H9 (cell line): ENCODE results near the gene ABCG5. TPM values are rescaled to one million over a fixed set of nuclear protein-coding genes. Genes with fewer than 3 reads are reported as not detected.

Experiments used
- DNase-seq: peaks from one replicate; pipeline ENCODE4 v3.0.0-alpha.2; 2017
- H2AFZ ChIP-seq: one replicate; pipeline ENCODE4 v1.6.1; 2013; ENCODE audit warnings: mild to moderate bottlenecking, low read length, control low read depth, moderate library complexity
- H2AK5ac ChIP-seq: 2 replicates; pipeline ENCODE4 v1.6.1; 2013; ENCODE audit warnings: low read length, control low read depth, mixed read lengths; ENCODE audit not compliant: insufficient read length
- H2BK120ac ChIP-seq: one replicate; pipeline ENCODE4 v1.6.1; 2013; ENCODE audit warnings: low read depth, mild to moderate bottlenecking, low read length, control low read depth, inconsistent platforms; ENCODE audit not compliant: poor library complexity, severe bottlenecking
- H2BK12ac ChIP-seq: 2 replicates; pipeline ENCODE4 v1.6.1; 2013; ENCODE audit warnings: low read length, control low read depth, mixed read lengths, low read depth; ENCODE audit not compliant: insufficient read length
- H2BK15ac ChIP-seq: 2 replicates; pipeline ENCODE4 v1.6.1; 2013; ENCODE audit warnings: low read depth, low read length, control low read depth
- H2BK20ac ChIP-seq: one replicate; pipeline ENCODE4 v1.6.1; 2013; ENCODE audit warnings: low read depth, mild to moderate bottlenecking, low read length, control low read depth, inconsistent platforms; ENCODE audit not compliant: poor library complexity, severe bottlenecking
- H2BK5ac ChIP-seq: 2 replicates; pipeline ENCODE4 v1.6.1; 2013; ENCODE audit warnings: low read length, control low read depth, mixed read lengths; ENCODE audit not compliant: insufficient read length
- H3K14ac ChIP-seq: 2 replicates; pipeline ENCODE4 v1.6.1; 2013; ENCODE audit warnings: low read length, control low read depth; ENCODE audit not compliant: insufficient read depth
- H3K18ac ChIP-seq: 2 replicates; pipeline ENCODE4 v1.6.1; 2013; ENCODE audit warnings: low read depth, mild to moderate bottlenecking, mixed read lengths, low read length, control low read depth; ENCODE audit not compliant: insufficient read length
- H3K23ac ChIP-seq: 2 replicates; pipeline ENCODE4 v1.6.1; 2013; ENCODE audit warnings: low read length, control low read depth, mixed read lengths, low read depth; ENCODE audit not compliant: insufficient read length
- H3K23me2 ChIP-seq: 2 replicates; pipeline ENCODE4 v1.6.1; 2013; ENCODE audit warnings: low read depth, mild to moderate bottlenecking, mixed read lengths, low read length, control low read depth; ENCODE audit not compliant: insufficient read length, poor library complexity, severe bottlenecking
- H3K27ac ChIP-seq: 2 replicates; pipeline ENCODE4 v1.5.1; 2013; ENCODE audit warnings: low read length, control low read depth, mixed read lengths, low read depth; ENCODE audit not compliant: insufficient read length
- H3K27me3 ChIP-seq: 2 replicates; pipeline ENCODE4 v1.6.1; 2013; ENCODE audit warnings: low read length, control low read depth, inconsistent platforms; ENCODE audit not compliant: insufficient read depth
- H3K4ac ChIP-seq: 2 replicates; pipeline ENCODE4 v1.6.1; 2013; ENCODE audit warnings: low read depth, mild to moderate bottlenecking, control low read depth, inconsistent platforms, low read length, moderate library complexity
- H3K4me1 ChIP-seq: 2 replicates; pipeline ENCODE4 v1.6.1; 2013; ENCODE audit warnings: low read length, control low read depth, inconsistent platforms; ENCODE audit not compliant: insufficient read depth
- H3K4me2 ChIP-seq: 2 replicates; pipeline ENCODE4 v1.6.1; 2013; ENCODE audit warnings: low read length, control low read depth, mixed read lengths; ENCODE audit not compliant: insufficient read length, insufficient read depth
- H3K56ac ChIP-seq: 2 replicates; pipeline ENCODE4 v1.6.1; 2013; ENCODE audit warnings: low read depth, mild to moderate bottlenecking, mixed read lengths, low read length, control low read depth; ENCODE audit not compliant: insufficient read length
- H3K79me1 ChIP-seq: 2 replicates; pipeline ENCODE4 v1.6.1; 2013; ENCODE audit warnings: low read depth, mild to moderate bottlenecking, moderate library complexity, low read length, control low read depth, inconsistent platforms; ENCODE audit not compliant: insufficient read depth, poor library complexity, severe bottlenecking
- H3K79me2 ChIP-seq: 2 replicates; pipeline ENCODE4 v1.6.1; 2013; ENCODE audit warnings: low read length, control low read depth, inconsistent platforms; ENCODE audit not compliant: insufficient read depth
- H3K9ac ChIP-seq: 2 replicates; pipeline ENCODE4 v1.6.1; 2013; ENCODE audit warnings: low read length, control low read depth, mixed read lengths; ENCODE audit not compliant: insufficient read length; ENCODE audit errors: extremely low read depth
- H3K9me3 ChIP-seq: one replicate; pipeline ENCODE4 v1.6.1; 2013; ENCODE audit warnings: low read depth, low read length, inconsistent platforms; ENCODE audit not compliant: control insufficient read depth
- H3T11ph ChIP-seq: one replicate; pipeline ENCODE4 v1.6.1; 2013; ENCODE audit warnings: mild to moderate bottlenecking, low read length, control low read depth, inconsistent platforms
- H4K20me1 ChIP-seq: one replicate; pipeline ENCODE4 v1.6.1; 2013; ENCODE audit not compliant: control insufficient read depth, insufficient read length, insufficient read depth
- H4K5ac ChIP-seq: 2 replicates; pipeline ENCODE4 v1.6.1; 2013; ENCODE audit warnings: low read depth, mild to moderate bottlenecking, mixed read lengths, low read length, control low read depth; ENCODE audit not compliant: insufficient read length
- H4K8ac ChIP-seq: replicated peaks from 2 replicates; pipeline ENCODE4 v1.6.1; 2013; ENCODE audit warnings: low read length, control low read depth, mixed read lengths, low read depth; ENCODE audit not compliant: insufficient read length
- H4K91ac ChIP-seq: 2 replicates; pipeline ENCODE4 v1.6.1; 2013; ENCODE audit warnings: low read depth, mild to moderate bottlenecking, moderate library complexity, mixed read lengths, low read length, control low read depth; ENCODE audit not compliant: insufficient read length
- H3K27ac Mint-ChIP-seq, 3 experiments: 2 replicates in 2 of 3; 3 replicates in 1 of 3; pipeline ENCODE4 v1.8.0; 2020 to 2021; ENCODE audit warnings: mixed read lengths in 3 of 3, mild to moderate bottlenecking in 1 of 3, moderate library complexity in 1 of 3
- H3K27me3 Mint-ChIP-seq: 2 replicates; pipeline ENCODE4 v1.8.0; 2021; ENCODE audit warnings: low read depth, mild to moderate bottlenecking, moderate library complexity, mixed read lengths
- H3K36me3 Mint-ChIP-seq, 3 experiments: 2 replicates in 2 of 3; 3 replicates in 1 of 3; pipeline ENCODE4 v1.8.0; 2020 to 2021; ENCODE audit warnings: low read depth in 3 of 3, mixed read lengths in 3 of 3; ENCODE audit not compliant: insufficient read depth in 1 of 3
- H3K4me1 Mint-ChIP-seq, 2 experiments: 2 replicates each; pipeline ENCODE4 v1.8.0; 2020; ENCODE audit warnings: mixed read lengths in 2 of 2
- H3K4me3 Mint-ChIP-seq, 2 experiments: 2 replicates in 1 of 2; 3 replicates in 1 of 2; pipeline ENCODE4 v1.8.0; 2020 to 2021; ENCODE audit warnings: mild to moderate bottlenecking in 2 of 2, mixed read lengths in 2 of 2, moderate library complexity in 1 of 2
- H3K9me3 Mint-ChIP-seq, 2 experiments: 2 replicates in 1 of 2; 3 replicates in 1 of 2; pipeline ENCODE4 v1.8.0; 2020; ENCODE audit warnings: mild to moderate bottlenecking in 2 of 2, mixed read lengths in 2 of 2, moderate library complexity in 1 of 2
- CTCF ChIP-seq: fragments of 200-600 bp; sonication (generic); conservative IDR thresholded peaks from 3 replicates; pipeline ENCODE4 v1.8.0; 2021; ENCODE audit warnings: antibody characterized with exemption, mild to moderate bottlenecking
- WGBS: extraction: QIAGEN DNeasy Blood & Tissue Kit; methylation state at CpG from one replicate; pipeline ENCODE4 v1.1.7; 2013; ENCODE audit warnings: missing lambda C conversion rate, low lambda C conversion rate, mixed read lengths; ENCODE audit not compliant: insufficient read length; ENCODE audit errors: extremely low coverage; 5-methylcytosine and 5-hydroxymethylcytosine counted together
- total RNA-seq: library from RNA; stranded (reverse); gene quantifications from 2 replicates; pipeline ENCODE4 v1.2.1, GENCODE V29; 2021

The ABCG5 gene
- total RNA-seq, 1 experiment from 2014 or later: not detected

- Histone ChIP-seq H3K79me2 (no peaks in the 10 kb centered on the region), H4K5ac (no peak overlapping the region), H3K79me1 (no peaks in the 10 kb centered on the region), H4K20me1 (no peaks in the 10 kb centered on the region), H3T11ph (no peak overlapping the region), H3K23me2 (no peaks in the 10 kb centered on the region), H2BK12ac (no peak overlapping the region), H3K4me2 (no peak overlapping the region), H3K27ac (no peak overlapping the region), H3K4ac (no peak overlapping the region), H3K18ac (no peak overlapping the region), H4K8ac (no peak overlapping the region), H3K23ac (no peak overlapping the region), H2BK5ac (no peak overlapping the region), H3K9ac (no peak overlapping the region), H2BK20ac (no peak overlapping the region), H3K14ac (no peak overlapping the region), H2AK5ac (no peak overlapping the region), H3K27me3 (no peaks in the 10 kb centered on the region), H2AFZ (no peak overlapping the region), H2BK120ac (no peak overlapping the region), H2BK15ac (no peak overlapping the region), H4K91ac (no peak overlapping the region), H3K4me1 (no peaks in the 10 kb centered on the region; the same call in 1 of the 2 replicates), H3K56ac (no peak overlapping the region), H3K9me3 (no peaks in the 10 kb centered on the region)
- no peaks in the 10 kb centered on the region for H3K36me3 Mint-ChIP-seq
- no peak for TF ChIP-seq CTCF
- no peaks in the 10 kb centered on the region for H3K9me3 Mint-ChIP-seq
- no peaks in the 10 kb centered on the region for H3K27me3 Mint-ChIP-seq
- H3K4me3 Mint-ChIP-seq: no peak overlapping the region
- H3K27ac Mint-ChIP-seq: no peak overlapping the region; a peak in 1 of 7 replicates
- no CpG with 5 or more reads among the region's 4 CpGs for WGBS
- DNase-seq: no peak
- H3K4me1 Mint-ChIP-seq: peaks cover 0 to 11% of the 10 kb centered on the region in 2 experiments; a peak in 2 of 4 replicates
These were observed 1.6 kb downstream of the ABCG5 start for GRCh38 chr2:43837033-43837432.
